Measurements from ENCODE around the gene ARL6IP1. TPM values are rescaled to one million over a fixed set of nuclear protein-coding genes. Genes with fewer than 3 reads are reported as not detected.

The ARL6IP1 gene
- total and polyA plus RNA-seq, 4 donors, result 99.0 to 260 (median 184) TPM

- Histone ChIP-seq H3K27me3 (ENCODE audit: control insufficient read depth in 4 of 4, insufficient read depth in 4 of 4, low read length in 3 of 4) (no peaks in the 10 kb centered on the region), H3K4me1 (ENCODE audit: control insufficient read depth in 4 of 4, insufficient read depth in 4 of 4, low read length in 3 of 4) (peaks cover 6 to 19% (median 15%) of the 10 kb centered on the region in 4 donors), H3K36me3 (ENCODE audit: control insufficient read depth in 4 of 4, insufficient read depth in 3 of 4, low read depth in 1 of 4, low read length in 3 of 4) (peaks cover 3 to 25% (median 21%) of the 10 kb centered on the region in 4 donors), H3K9me3 (ENCODE audit: control insufficient read depth in 4 of 4, low read length in 3 of 4) (no peaks in the 10 kb centered on the region), H3K4me3 (ENCODE audit: low read depth in 1 of 3, low read length in 3 of 3) (no peak overlapping the region), H3K9ac (ENCODE audit: low read depth in 1 of 2, low read length in 2 of 2) (no peak overlapping the region), H3K27ac (ENCODE audit: low read depth in 1 of 2, low read length in 2 of 2) (peak overlapping the region in 1 of 2 donors; percentile 24)
- TF ChIP-seq EGR1 (IDR thresholded peaks at IDR 0.05; ENCODE audit: low read depth in 2 of 2) (no peak), GABPA (IDR thresholded peaks at IDR 0.05 in 1 of 2, conservative IDR thresholded peaks at IDR 0.05 in 1 of 2) (no peak), REST (IDR thresholded peaks at IDR 0.05) (no peak), YY1 (IDR thresholded peaks at IDR 0.05) (no peak), RXRA (IDR thresholded peaks at IDR 0.05) (no peak), HNF4G (IDR thresholded peaks at IDR 0.05) (no peak), FOXA2 (IDR thresholded peaks at IDR 0.05) (no peak), NR2F2 (IDR thresholded peaks at IDR 0.05) (no peak), JUND (IDR thresholded peaks at IDR 0.05) (no peak), SP1 (IDR thresholded peaks at IDR 0.05) (no peak), TAF1 (conservative IDR thresholded peaks at IDR 0.05) (no peak), RAD21 (IDR thresholded peaks at IDR 0.05) (no peak), HNF4A (conservative IDR thresholded peaks at IDR 0.05) (no peak), FOXA1 (IDR thresholded peaks at IDR 0.05) (no peak), ZBTB33 (IDR thresholded peaks at IDR 0.05) (no peak), MAX (IDR thresholded peaks at IDR 0.05) (no peak)
- TF ChIP-seq, protein P1, sequence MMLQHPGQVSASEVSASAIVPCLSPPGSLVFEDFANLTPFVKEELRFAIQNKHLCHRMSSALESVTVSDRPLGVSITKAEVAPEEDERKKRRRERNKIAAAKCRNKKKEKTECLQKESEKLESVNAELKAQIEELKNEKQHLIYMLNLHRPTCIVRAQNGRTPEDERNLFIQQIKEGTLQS (IDR thresholded peaks at IDR 0.05), result no peak
- TF ChIP-seq, protein P2, sequence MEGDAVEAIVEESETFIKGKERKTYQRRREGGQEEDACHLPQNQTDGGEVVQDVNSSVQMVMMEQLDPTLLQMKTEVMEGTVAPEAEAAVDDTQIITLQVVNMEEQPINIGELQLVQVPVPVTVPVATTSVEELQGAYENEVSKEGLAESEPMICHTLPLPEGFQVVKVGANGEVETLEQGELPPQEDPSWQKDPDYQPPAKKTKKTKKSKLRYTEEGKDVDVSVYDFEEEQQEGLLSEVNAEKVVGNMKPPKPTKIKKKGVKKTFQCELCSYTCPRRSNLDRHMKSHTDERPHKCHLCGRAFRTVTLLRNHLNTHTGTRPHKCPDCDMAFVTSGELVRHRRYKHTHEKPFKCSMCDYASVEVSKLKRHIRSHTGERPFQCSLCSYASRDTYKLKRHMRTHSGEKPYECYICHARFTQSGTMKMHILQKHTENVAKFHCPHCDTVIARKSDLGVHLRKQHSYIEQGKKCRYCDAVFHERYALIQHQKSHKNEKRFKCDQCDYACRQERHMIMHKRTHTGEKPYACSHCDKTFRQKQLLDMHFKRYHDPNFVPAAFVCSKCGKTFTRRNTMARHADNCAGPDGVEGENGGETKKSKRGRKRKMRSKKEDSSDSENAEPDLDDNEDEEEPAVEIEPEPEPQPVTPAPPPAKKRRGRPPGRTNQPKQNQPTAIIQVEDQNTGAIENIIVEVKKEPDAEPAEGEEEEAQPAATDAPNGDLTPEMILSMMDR (IDR thresholded peaks at IDR 0.05; ENCODE audit: low read depth, low read length, missing input control), result no peak
- WGBS, result 77% methylated on average over 3 of the region's 3 CpGs
- DNase-seq (ENCODE audit: low spot score), result no peak
Measured at GRCh38 chr16:18804540-18804939, 3.2 kb upstream of the ARL6IP1 start.

Data from liver (tissue), 9 donors.